Measurements from ENCODE around the gene IFITM1. TPM values are rescaled to one million over a fixed set of nuclear protein-coding genes. Genes with fewer than 3 reads are reported as not detected.

Gene IFITM1
- 2.4 TPM in 1 of 2 replicates, not detected in the other for total RNA-seq

DNA sequence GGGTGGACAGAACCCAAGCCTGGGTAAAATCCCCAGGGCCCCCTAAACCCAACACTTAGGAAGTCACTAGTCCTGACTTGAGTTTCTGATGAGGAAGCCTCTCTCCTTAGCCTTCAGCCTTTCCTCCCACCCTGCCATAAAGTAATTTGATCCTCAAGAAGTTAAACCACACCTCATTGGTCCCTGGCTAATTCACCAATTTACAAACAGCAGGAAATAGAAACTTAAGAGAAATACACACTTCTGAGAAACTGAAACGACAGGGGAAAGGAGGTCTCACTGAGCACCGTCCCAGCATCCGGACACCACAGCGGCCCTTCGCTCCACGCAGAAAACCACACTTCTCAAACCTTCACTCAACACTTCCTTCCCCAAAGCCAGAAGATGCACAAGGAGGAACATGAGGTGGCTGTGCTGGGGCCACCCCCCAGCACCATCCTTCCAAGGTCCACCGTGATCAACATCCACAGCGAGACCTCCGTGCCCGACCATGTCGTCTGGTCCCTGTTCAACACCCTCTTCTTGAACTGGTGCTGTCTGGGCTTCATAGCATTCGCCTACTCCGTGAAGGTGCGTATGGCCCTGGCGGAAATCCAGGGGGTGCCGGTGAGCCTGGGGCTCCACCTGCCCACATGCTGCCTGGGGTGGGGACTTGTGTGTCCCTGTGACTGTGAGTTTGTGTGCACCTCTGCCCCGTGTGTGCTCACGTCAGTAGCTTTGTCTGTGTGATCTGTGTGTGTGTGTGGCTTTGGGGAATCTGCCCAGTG is at the start of gene IFITM1:
Gene IFITM1, plus strand, starts transcription at position 254 of the 767 bp plus-strand sequence. Its CDS starts 131 bp downstream, at position 385.

GRCh38 chr11:278001-278951 is 35.6 kb upstream of the IFITM1 start, which contains the start of gene NLRP6:
Gene NLRP6 (plus strand): TSS chr11:278407. CDS start chr11:278570, 163 bp downstream.

GRCh38 chr11:288478-289397 is 25.1 kb upstream of the IFITM1 start, which contains the start of gene PGGHG:
Gene PGGHG (plus strand): TSS chr11:289126. CDS start chr11:289817, 691 bp downstream.

GRCh38 chr11:299081-299891 is 14.6 kb upstream of the IFITM1 start, which contains the start of gene IFITM5:
Gene IFITM5 (minus strand): TSS chr11:299526. CDS start chr11:299490, 36 bp downstream.

DNA sequence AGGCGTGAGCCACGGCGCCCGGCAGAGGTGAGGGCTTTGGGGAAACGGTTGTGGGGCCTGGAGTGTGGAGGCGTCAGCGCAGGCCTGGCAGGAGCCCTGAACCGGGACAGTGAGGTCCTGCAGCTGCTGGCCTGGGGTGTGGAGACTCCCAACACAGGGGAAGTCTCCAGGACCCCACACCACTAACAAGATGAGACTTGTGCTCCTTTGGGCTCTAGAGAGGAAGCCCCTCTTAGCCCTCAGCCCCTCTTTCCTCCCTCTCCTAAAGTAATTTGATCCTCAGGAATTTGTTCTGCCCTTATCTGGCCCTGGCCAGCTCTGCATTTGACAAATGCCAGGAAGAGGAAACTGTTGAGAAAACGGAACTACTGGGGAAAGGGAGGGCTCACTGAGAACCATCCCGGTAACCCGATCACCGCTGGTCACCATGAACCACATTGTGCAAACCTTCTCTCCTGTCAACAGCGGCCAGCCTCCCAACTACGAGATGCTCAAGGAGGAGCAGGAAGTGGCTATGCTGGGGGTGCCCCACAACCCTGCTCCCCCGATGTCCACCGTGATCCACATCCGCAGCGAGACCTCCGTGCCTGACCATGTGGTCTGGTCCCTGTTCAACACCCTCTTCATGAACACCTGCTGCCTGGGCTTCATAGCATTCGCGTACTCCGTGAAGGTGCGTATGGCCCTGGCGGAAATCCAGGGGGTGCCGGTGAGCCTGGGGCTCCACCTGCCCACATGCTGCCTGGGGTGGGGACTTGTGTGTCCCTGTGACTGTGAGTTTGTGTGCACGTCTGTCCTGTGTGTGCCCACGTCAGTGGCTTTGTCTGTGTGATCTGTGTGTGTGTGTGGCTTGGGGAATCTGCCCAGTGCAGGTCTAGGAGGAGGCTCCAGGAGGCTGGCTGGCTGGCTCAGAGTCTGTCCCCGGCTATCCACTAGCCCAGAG is 5.8 kb upstream of the IFITM1 start, which contains the start of gene IFITM2:
Gene IFITM2, plus strand, starts transcription at position 51 of the 943 bp plus-strand sequence. Its CDS starts 377 bp downstream, at position 428.

Small RNA genes within 50 kb of the gene (small RNA-seq; reads per million reads assigned to genes)
- not detected for gene AC136475.6

Other genes starting within 250 kb of the IFITM1 start
- gene SCGB1C1, start 121.0 kb upstream of the IFITM1 start, total RNA-seq = not detected in 2 replicates
- gene BET1L, start 106.6 kb upstream of the IFITM1 start, total RNA-seq = 36.1 and 40.4 TPM in 2 replicates
- 162 and 298 TPM in 2 replicates for gene RIC8A, start 106.3 kb upstream of the IFITM1 start, total RNA-seq
- gene SIRT3, start 77.7 kb upstream of the IFITM1 start, total RNA-seq = 12.6 and 13.3 TPM in 2 replicates
- 85.2 and 141 TPM in 2 replicates for gene PSMD13, start 77.1 kb upstream of the IFITM1 start, total RNA-seq
- not detected in 2 replicates for gene NLRP6, start 35.6 kb upstream of the IFITM1 start, total RNA-seq
- 3.9 and 14.1 TPM in 2 replicates for gene PGGHG, start 24.9 kb upstream of the IFITM1 start, total RNA-seq
- not detected in 2 replicates for gene IFITM5, start 14.5 kb upstream of the IFITM1 start, total RNA-seq
- 1.6 and 22.8 TPM in 2 replicates for gene IFITM2, start 6.2 kb upstream of the IFITM1 start, total RNA-seq
- 23.4 and 25.1 TPM in 2 replicates for gene IFITM3, start 6.8 kb downstream of the IFITM1 start, total RNA-seq
- gene B4GALNT4, start 55.5 kb downstream of the IFITM1 start, total RNA-seq = 0.22 and 4.3 TPM in 2 replicates
- gene PKP3, start 80.2 kb downstream of the IFITM1 start, total RNA-seq = 417 and 687 TPM in 2 replicates
- 1.5 and 3.1 TPM in 2 replicates for gene SIGIRR, start 101.0 kb downstream of the IFITM1 start, total RNA-seq
- 9.0 and 57.4 TPM in 2 replicates for gene ANO9, start 128.0 kb downstream of the IFITM1 start, total RNA-seq
- gene PTDSS2, start 136.2 kb downstream of the IFITM1 start, total RNA-seq = 24.3 and 36.5 TPM in 2 replicates
- 283 and 353 TPM in 2 replicates for gene RNH1, start 193.2 kb downstream of the IFITM1 start, total RNA-seq
- 22.0 and 36.9 TPM in 2 replicates for gene HRAS, start 221.5 kb downstream of the IFITM1 start, total RNA-seq
- gene LRRC56, start 223.5 kb downstream of the IFITM1 start, total RNA-seq = 0.22 and 1.6 TPM in 2 replicates
- gene LMNTD2, start 246.7 kb downstream of the IFITM1 start, total RNA-seq = 3.3 and 10.6 TPM in 2 replicates
- 53.0 and 66.8 TPM in 2 replicates for gene RASSF7, start 246.9 kb downstream of the IFITM1 start, total RNA-seq